ENCODE data around the gene CRISPLD2.

The CRISPLD2 gene

GRCh38 chr16:84875846-84876245, 56.1 kb downstream of the CRISPLD2 start:
- no peak for DNase-seq (ENCODE audit: low read depth)
- H3K4me3 ChIP-seq (ENCODE audit: low read length): no peak overlapping the region
- TF ChIP-seq, protein P1, sequence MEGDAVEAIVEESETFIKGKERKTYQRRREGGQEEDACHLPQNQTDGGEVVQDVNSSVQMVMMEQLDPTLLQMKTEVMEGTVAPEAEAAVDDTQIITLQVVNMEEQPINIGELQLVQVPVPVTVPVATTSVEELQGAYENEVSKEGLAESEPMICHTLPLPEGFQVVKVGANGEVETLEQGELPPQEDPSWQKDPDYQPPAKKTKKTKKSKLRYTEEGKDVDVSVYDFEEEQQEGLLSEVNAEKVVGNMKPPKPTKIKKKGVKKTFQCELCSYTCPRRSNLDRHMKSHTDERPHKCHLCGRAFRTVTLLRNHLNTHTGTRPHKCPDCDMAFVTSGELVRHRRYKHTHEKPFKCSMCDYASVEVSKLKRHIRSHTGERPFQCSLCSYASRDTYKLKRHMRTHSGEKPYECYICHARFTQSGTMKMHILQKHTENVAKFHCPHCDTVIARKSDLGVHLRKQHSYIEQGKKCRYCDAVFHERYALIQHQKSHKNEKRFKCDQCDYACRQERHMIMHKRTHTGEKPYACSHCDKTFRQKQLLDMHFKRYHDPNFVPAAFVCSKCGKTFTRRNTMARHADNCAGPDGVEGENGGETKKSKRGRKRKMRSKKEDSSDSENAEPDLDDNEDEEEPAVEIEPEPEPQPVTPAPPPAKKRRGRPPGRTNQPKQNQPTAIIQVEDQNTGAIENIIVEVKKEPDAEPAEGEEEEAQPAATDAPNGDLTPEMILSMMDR (conservative IDR thresholded peaks at IDR 0.05; ENCODE audit: low read length): no peak

GRCh38 chr16:84876873-84877606, 57.3 kb downstream of the CRISPLD2 start:
- TF ChIP-seq, protein P1 (conservative IDR thresholded peaks at IDR 0.05; ENCODE audit: low read length): no peak
- H3K4me3 ChIP-seq (ENCODE audit: low read length): no peak overlapping the region
- DNase-seq (ENCODE audit: low read depth): no peak

DNA sequence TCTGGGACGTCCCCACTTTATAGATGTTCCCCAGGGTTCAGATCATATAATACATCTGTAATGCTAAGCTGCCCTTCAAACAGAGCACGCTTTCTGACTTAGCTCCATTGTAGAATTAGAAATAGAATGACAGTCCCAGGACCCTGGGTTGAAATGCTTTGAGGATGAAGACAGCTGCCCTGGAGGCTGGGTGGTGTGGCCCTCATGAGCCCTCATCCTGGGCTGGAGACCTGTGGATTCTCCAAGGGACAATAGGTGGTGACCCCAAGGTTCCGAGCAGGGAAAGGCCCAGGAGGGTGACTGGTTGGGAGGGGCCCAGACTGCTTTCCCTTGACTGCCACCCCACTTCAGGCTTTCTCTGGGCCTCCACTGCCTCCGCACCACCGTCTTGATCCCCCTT, 59.0 kb downstream of the CRISPLD2 start:
- TF ChIP-seq, protein P1 (conservative IDR thresholded peaks at IDR 0.05; ENCODE audit: low read length): no peak
- no peak overlapping the region for H3K4me3 ChIP-seq (ENCODE audit: low read length)
- no peak for DNase-seq (ENCODE audit: low read depth)

GRCh38 chr16:84879569-84880487, 60.0 kb downstream of the CRISPLD2 start:
- no peak for DNase-seq (ENCODE audit: low read depth)
- TF ChIP-seq, protein P1 (conservative IDR thresholded peaks at IDR 0.05; ENCODE audit: low read length): no peak
- no peak overlapping the region for H3K4me3 ChIP-seq (ENCODE audit: low read length)

DNA sequence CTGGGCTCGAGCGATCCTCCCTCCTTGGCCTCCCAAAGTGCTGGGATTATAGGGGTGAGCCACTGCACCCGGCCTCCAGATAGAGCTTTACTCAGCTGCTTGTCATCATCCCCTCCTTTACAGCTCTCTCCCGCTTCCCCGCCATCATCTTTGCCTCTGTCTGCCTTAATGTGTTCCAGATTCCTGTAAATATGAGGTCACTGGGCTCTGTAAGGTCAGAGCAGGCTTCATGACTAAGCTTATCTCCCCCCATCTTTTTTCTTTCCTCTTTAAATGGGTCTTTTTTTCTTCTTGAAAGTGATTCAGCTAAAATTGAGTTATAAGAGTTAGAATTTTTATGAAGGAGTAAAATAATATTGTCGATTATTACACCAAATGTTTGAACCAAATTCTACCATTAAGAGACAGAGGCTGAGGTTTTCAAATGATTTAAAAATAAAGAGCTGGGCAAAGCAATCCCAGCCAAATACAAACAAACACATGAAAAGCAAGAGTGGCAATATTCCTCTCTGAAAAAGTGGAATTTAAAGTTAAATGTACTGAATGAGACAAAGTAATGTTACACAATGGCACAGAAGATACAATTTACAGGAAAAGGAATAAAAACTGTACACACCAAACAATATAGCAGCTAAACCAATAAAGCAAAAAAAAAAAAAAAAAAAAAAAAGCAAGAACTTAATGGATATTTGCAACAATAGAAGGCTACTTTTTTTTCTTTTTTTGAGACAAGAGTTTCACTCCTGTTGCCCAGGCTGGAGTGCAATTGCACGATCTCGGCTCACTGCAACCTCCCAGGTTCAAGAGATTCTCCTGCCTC, 62.1 kb downstream of the CRISPLD2 start:
- TF ChIP-seq, protein P1 (conservative IDR thresholded peaks at IDR 0.05; ENCODE audit: low read length): no peak
- H3K4me3 ChIP-seq (ENCODE audit: low read length): no peak overlapping the region
- DNase-seq (ENCODE audit: low read depth): peak; percentile 91

GRCh38 chr16:84883301-84883700, 63.5 kb downstream of the CRISPLD2 start:
- TF ChIP-seq, protein P1 (conservative IDR thresholded peaks at IDR 0.05; ENCODE audit: low read length): no peak
- H3K4me3 ChIP-seq (ENCODE audit: low read length): no peak overlapping the region
- peak; percentile 41 for DNase-seq (ENCODE audit: low read depth)
